ENCODE measurements around the gene LAMA4. TPM values are rescaled to one million over a fixed set of nuclear protein-coding genes. Genes with fewer than 3 reads are reported as not detected.
"Not testable (repeated sequence)": the region's sequence is repeated elsewhere in the genome, so short reads cannot be mapped to it uniquely, and the experiment has no call there.

The LAMA4 gene
- total and polyA plus RNA-seq, 4 donors, result 2.1 to 6.0 (median 3.5) TPM

GRCh38 chr6:112202639-112203341 lies 51.6 kb downstream of the LAMA4 start:
- TF ChIP-seq SP1 (IDR thresholded peaks at IDR 0.05), result no peak
- no peak for TF ChIP-seq FOXA2 (IDR thresholded peaks at IDR 0.05)
- no peak for TF ChIP-seq ZBTB33 (IDR thresholded peaks at IDR 0.05)
- no peak for TF ChIP-seq MAX (IDR thresholded peaks at IDR 0.05)
- TF ChIP-seq NR2F2 (IDR thresholded peaks at IDR 0.05), result no peak
- no peak for TF ChIP-seq HNF4A (conservative IDR thresholded peaks at IDR 0.05)
- TF ChIP-seq ATF3 (IDR thresholded peaks at IDR 0.05), result no peak
- TF ChIP-seq GABPA (IDR thresholded peaks at IDR 0.05 in 1 of 2, conservative IDR thresholded peaks at IDR 0.05 in 1 of 2), result no peak
- no peak for TF ChIP-seq HNF4G (IDR thresholded peaks at IDR 0.05)
- no peak for TF ChIP-seq TAF1 (conservative IDR thresholded peaks at IDR 0.05)
- no peak for TF ChIP-seq RAD21 (IDR thresholded peaks at IDR 0.05)
- no peak for TF ChIP-seq CTCF (IDR thresholded peaks at IDR 0.05; ENCODE audit: low read depth, low read length, missing input control)
- TF ChIP-seq FOXA1 (IDR thresholded peaks at IDR 0.05), result no peak
- no peak for TF ChIP-seq JUND (IDR thresholded peaks at IDR 0.05)
- no peak for TF ChIP-seq RXRA (IDR thresholded peaks at IDR 0.05)
- TF ChIP-seq REST (IDR thresholded peaks at IDR 0.05), result no peak
- no peak for TF ChIP-seq EGR1 (IDR thresholded peaks at IDR 0.05; ENCODE audit: low read depth in 2 of 2)
- 58% methylated on average over 12 of the region's 12 CpGs for WGBS
- Histone ChIP-seq H3K9ac (ENCODE audit: low read depth in 1 of 2, low read length in 2 of 2) (peak overlapping the region in 1 of 2 donors; percentile 56), H3K27me3 (ENCODE audit: control insufficient read depth in 4 of 4, insufficient read depth in 4 of 4, low read length in 3 of 4) (no peaks in the 10 kb centered on the region), H3K36me3 (ENCODE audit: control insufficient read depth in 4 of 4, insufficient read depth in 3 of 4, low read depth in 1 of 4, low read length in 3 of 4) (no peaks in the 10 kb centered on the region), H3K9me3 (ENCODE audit: control insufficient read depth in 4 of 4, low read length in 3 of 4) (no peaks in the 10 kb centered on the region), H3K27ac (ENCODE audit: low read depth in 1 of 2, low read length in 2 of 2) (peak overlapping the region; percentile 85 to 95), H3K4me1 (ENCODE audit: control insufficient read depth in 4 of 4, insufficient read depth in 4 of 4, low read length in 3 of 4) (peaks cover 3 to 23% (median 14%) of the 10 kb centered on the region in 4 donors), H3K4me3 (ENCODE audit: low read depth in 1 of 3, low read length in 3 of 3) (no peak overlapping the region)
- DNase-seq (ENCODE audit: low spot score), result no peak

GRCh38 chr6:112200185-112200914 lies 54.0 kb downstream of the LAMA4 start:
- H3K4me3 ChIP-seq (ENCODE audit: low read depth in 1 of 3, low read length in 3 of 3); H3K9ac ChIP-seq (ENCODE audit: low read depth in 1 of 2, low read length in 2 of 2); H3K36me3 ChIP-seq (ENCODE audit: control insufficient read depth in 4 of 4, insufficient read depth in 3 of 4, low read depth in 1 of 4, low read length in 3 of 4); H3K27me3 ChIP-seq (ENCODE audit: control insufficient read depth in 4 of 4, insufficient read depth in 4 of 4, low read length in 3 of 4); H3K9me3 ChIP-seq (ENCODE audit: control insufficient read depth in 4 of 4, low read length in 3 of 4); H3K27ac ChIP-seq (ENCODE audit: low read depth in 1 of 2, low read length in 2 of 2); DNase-seq (ENCODE audit: low spot score): not testable (repeated sequence)
- WGBS, result 94% methylated on average over 2 of the region's 2 CpGs
- H3K4me1 ChIP-seq (ENCODE audit: control insufficient read depth in 4 of 4, insufficient read depth in 4 of 4, low read length in 3 of 4), result peaks cover 3 to 23% (median 14%) of the 10 kb centered on the region in 4 donors

Measured in liver (tissue), 9 donors.